ENCODE data around the gene MSH3.

MSH3 gene

DNA sequence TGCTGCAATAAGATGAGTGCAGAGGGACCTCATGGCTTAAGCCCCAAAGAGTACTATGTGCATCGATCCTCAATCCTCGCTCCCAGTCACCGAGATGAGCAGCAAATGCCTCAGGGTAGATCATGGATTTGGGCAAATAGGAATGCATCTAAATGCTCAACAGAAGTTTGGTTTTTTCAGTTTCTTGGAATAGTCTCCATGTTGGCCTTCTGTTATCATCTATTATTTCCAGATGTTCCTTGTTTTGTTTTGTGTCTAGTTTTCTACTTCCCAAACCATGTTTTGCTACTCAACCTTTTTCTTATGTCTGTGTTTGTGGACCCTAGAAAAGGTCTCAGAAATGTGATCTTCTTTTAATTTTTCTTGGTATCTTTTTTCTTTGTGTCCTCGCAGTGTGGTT, 262.2 kb downstream of the MSH3 start:
- H3K79me2 ChIP-seq (ENCODE audit: low read length): no peaks in the 10 kb centered on the region
- DNase-seq: no peak

GRCh38 chr5:80917631-80918030, 263.2 kb downstream of the MSH3 start:
- no peaks in the 10 kb centered on the region for H3F3A ChIP-seq (ENCODE audit: insufficient read depth, low read length)
- H4K20me1 ChIP-seq (ENCODE audit: insufficient read depth, low read length): no peaks in the 10 kb centered on the region
- TF ChIP-seq EZH2 (optimal IDR thresholded peaks at IDR 0.05; ENCODE audit: low read depth, low read length) (no peak), EZH2phosphoT487 (IDR thresholded peaks at IDR 0.05; ENCODE audit: low read length) (no peak)
- TF ChIP-seq, protein P1, sequence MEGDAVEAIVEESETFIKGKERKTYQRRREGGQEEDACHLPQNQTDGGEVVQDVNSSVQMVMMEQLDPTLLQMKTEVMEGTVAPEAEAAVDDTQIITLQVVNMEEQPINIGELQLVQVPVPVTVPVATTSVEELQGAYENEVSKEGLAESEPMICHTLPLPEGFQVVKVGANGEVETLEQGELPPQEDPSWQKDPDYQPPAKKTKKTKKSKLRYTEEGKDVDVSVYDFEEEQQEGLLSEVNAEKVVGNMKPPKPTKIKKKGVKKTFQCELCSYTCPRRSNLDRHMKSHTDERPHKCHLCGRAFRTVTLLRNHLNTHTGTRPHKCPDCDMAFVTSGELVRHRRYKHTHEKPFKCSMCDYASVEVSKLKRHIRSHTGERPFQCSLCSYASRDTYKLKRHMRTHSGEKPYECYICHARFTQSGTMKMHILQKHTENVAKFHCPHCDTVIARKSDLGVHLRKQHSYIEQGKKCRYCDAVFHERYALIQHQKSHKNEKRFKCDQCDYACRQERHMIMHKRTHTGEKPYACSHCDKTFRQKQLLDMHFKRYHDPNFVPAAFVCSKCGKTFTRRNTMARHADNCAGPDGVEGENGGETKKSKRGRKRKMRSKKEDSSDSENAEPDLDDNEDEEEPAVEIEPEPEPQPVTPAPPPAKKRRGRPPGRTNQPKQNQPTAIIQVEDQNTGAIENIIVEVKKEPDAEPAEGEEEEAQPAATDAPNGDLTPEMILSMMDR (IDR thresholded peaks at IDR 0.05; ENCODE audit: low read length): no peak
- H3K4me2 ChIP-seq (ENCODE audit: low read depth, low read length): no peak overlapping the region
- DNase-seq: no peak
- no peak overlapping the region for H3K4me3 ChIP-seq (ENCODE audit: low read length)
- H2AFZ ChIP-seq (ENCODE audit: low read length): no peak overlapping the region
- no peaks in the 10 kb centered on the region for H3K9me3 ChIP-seq (replicated peaks; ENCODE audit: insufficient read depth, low read length)
- H3K4me1 ChIP-seq (ENCODE audit: low read length): no peaks in the 10 kb centered on the region
- no peaks in the 10 kb centered on the region for H3K9me2 ChIP-seq (replicated peaks; ENCODE audit: insufficient read depth, low read length)
- no peak overlapping the region for H3K27ac ChIP-seq (ENCODE audit: low read length)
- H3K36me3 ChIP-seq (replicated peaks; ENCODE audit: insufficient read depth, low read length): no peaks in the 10 kb centered on the region
- no peaks in the 10 kb centered on the region for H3K79me2 ChIP-seq (ENCODE audit: low read length)
- no peak overlapping the region for H3K9ac ChIP-seq (ENCODE audit: low read length)
- no peaks in the 10 kb centered on the region for H3K27me3 ChIP-seq (replicated peaks; ENCODE audit: insufficient read depth, low read length)

More for the DNA sequence above, 262.2 kb downstream of the MSH3 start:
- no peak overlapping the region for H3K4me3 ChIP-seq (ENCODE audit: low read length)
- H3K36me3 ChIP-seq (replicated peaks; ENCODE audit: insufficient read depth, low read length): no peaks in the 10 kb centered on the region
- H4K20me1 ChIP-seq (ENCODE audit: insufficient read depth, low read length): no peaks in the 10 kb centered on the region
- H3K4me2 ChIP-seq (ENCODE audit: low read depth, low read length): no peak overlapping the region
- TF ChIP-seq EZH2phosphoT487 (IDR thresholded peaks at IDR 0.05; ENCODE audit: low read length): no peak
- TF ChIP-seq, protein P1 (IDR thresholded peaks at IDR 0.05; ENCODE audit: low read length): no peak
- no peak overlapping the region for H3K27ac ChIP-seq (ENCODE audit: low read length)
- H3K27me3 ChIP-seq (replicated peaks; ENCODE audit: insufficient read depth, low read length): no peaks in the 10 kb centered on the region
- no peak overlapping the region for H3K9ac ChIP-seq (ENCODE audit: low read length)
- no peaks in the 10 kb centered on the region for H3K9me2 ChIP-seq (replicated peaks; ENCODE audit: insufficient read depth, low read length)
- H2AFZ ChIP-seq (ENCODE audit: low read length): no peak overlapping the region
- no peaks in the 10 kb centered on the region for H3F3A ChIP-seq (ENCODE audit: insufficient read depth, low read length)
- H3K9me3 ChIP-seq (replicated peaks; ENCODE audit: insufficient read depth, low read length): no peaks in the 10 kb centered on the region
- no peaks in the 10 kb centered on the region for H3K4me1 ChIP-seq (ENCODE audit: low read length)

DNA sequence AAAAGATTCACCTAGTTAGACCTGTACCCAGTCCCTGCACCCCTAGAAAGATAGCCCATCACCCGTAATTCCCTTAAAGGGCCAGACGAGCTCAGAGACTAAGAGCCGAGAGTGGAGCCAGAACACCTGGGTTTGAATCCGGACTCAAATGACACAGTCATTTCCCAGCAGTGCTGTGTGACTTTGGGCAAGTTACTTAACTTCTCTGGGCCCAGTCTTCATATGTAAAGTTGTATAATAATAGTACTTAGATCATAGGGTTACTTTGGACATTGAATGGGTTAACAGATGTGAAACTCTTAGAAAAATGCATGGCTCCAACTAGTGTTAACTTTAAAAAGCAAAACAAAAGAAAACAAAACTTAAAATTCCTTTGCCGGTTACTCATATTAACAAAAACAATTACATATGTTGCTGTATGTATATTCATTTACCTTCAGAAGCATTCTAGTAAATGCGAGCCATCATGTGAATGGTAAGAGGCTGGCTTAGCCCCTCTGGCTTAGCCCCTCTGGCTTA, 265.3 kb downstream of the MSH3 start:
- no peak overlapping the region for H3K27ac ChIP-seq (ENCODE audit: low read length)
- no peak overlapping the region for H3K4me3 ChIP-seq (ENCODE audit: low read length)
- no peaks in the 10 kb centered on the region for H4K20me1 ChIP-seq (ENCODE audit: insufficient read depth, low read length)
- no peak overlapping the region for H3K4me2 ChIP-seq (ENCODE audit: low read depth, low read length)
- no peaks in the 10 kb centered on the region for H3F3A ChIP-seq (ENCODE audit: insufficient read depth, low read length)
- H3K9me2 ChIP-seq (replicated peaks; ENCODE audit: insufficient read depth, low read length): no peaks in the 10 kb centered on the region
- no peak overlapping the region for H2AFZ ChIP-seq (ENCODE audit: low read length)
- no peak for DNase-seq
- no peak overlapping the region for H3K9ac ChIP-seq (ENCODE audit: low read length)
- TF ChIP-seq, protein P1 (IDR thresholded peaks at IDR 0.05; ENCODE audit: low read length): no peak
- no peak for TF ChIP-seq EZH2 (optimal IDR thresholded peaks at IDR 0.05; ENCODE audit: low read depth, low read length)
- TF ChIP-seq EZH2phosphoT487 (IDR thresholded peaks at IDR 0.05; ENCODE audit: low read length): no peak
- H3K36me3 ChIP-seq (replicated peaks; ENCODE audit: insufficient read depth, low read length): no peaks in the 10 kb centered on the region
- no peaks in the 10 kb centered on the region for H3K79me2 ChIP-seq (ENCODE audit: low read length)
- H3K27me3 ChIP-seq (replicated peaks; ENCODE audit: insufficient read depth, low read length): no peaks in the 10 kb centered on the region
- H3K4me1 ChIP-seq (ENCODE audit: low read length): no peaks in the 10 kb centered on the region
- no peaks in the 10 kb centered on the region for H3K9me3 ChIP-seq (replicated peaks; ENCODE audit: insufficient read depth, low read length)
